Fibroblast of gingiva (primary cell): Measurements from ENCODE around the gene LRRC47.
"Not testable (repeated sequence)": the region's sequence is repeated elsewhere in the genome, so short reads cannot be mapped to it uniquely, and the experiment has no call there.

ENCODE experiments used
- DNase-seq: peaks from one replicate; pipeline ENCODE4 v3.0.0-alpha.2; 2011; ENCODE audit warnings: low read depth

LRRC47 gene

GRCh38 chr1:3814771-3815561 is 18.7 kb upstream of the LRRC47 start:
- no peak for DNase-seq

- DNase-seq, result no peak
Measured at GRCh38 chr1:3814065-3814464, 17.8 kb upstream of the LRRC47 start.

- no peak for DNase-seq
Measured at GRCh38 chr1:3811595-3811911, 15.3 kb upstream of the LRRC47 start.

- DNase-seq, result not testable (repeated sequence)
Measured at GRCh38 chr1:3810149-3810761, 14.0 kb upstream of the LRRC47 start.

GRCh38 chr1:3809680-3810079 is 13.4 kb upstream of the LRRC47 start:
- no peak for DNase-seq

- DNase-seq, result no peak
Measured at GRCh38 chr1:3807769-3808168, 11.5 kb upstream of the LRRC47 start.

- DNase-seq, result no peak
Measured at GRCh38 chr1:3805038-3805437, 8.7 kb upstream of the LRRC47 start.

GRCh38 chr1:3804627-3804944 is 8.3 kb upstream of the LRRC47 start:
- not testable (repeated sequence) for DNase-seq

- DNase-seq, result no peak
Measured at GRCh38 chr1:3803905-3804626, 7.8 kb upstream of the LRRC47 start.

- DNase-seq, result not testable (repeated sequence)
Measured at GRCh38 chr1:3800795-3801194, 4.5 kb upstream of the LRRC47 start.

GRCh38 chr1:3799976-3800685 is 3.8 kb upstream of the LRRC47 start:
- DNase-seq, result no peak

GRCh38 chr1:3795453-3796214 is 664 bp downstream of the LRRC47 start:
- no peak for DNase-seq

GRCh38 chr1:3790952-3791351 is 5.3 kb downstream of the LRRC47 start:
- no peak for DNase-seq

GRCh38 chr1:3790500-3790923 is 5.8 kb downstream of the LRRC47 start:
- no peak for DNase-seq

GRCh38 chr1:3789421-3790300 is 6.6 kb downstream of the LRRC47 start:
- no peak for DNase-seq

GRCh38 chr1:3788756-3789420 is 7.4 kb downstream of the LRRC47 start:
- DNase-seq, result no peak

- DNase-seq, result no peak
Measured at GRCh38 chr1:3787745-3788605, 8.3 kb downstream of the LRRC47 start.

GRCh38 chr1:3787349-3787715 is 9.0 kb downstream of the LRRC47 start:
- no peak for DNase-seq
